ENCODE results near the gene TNFRSF1B. TPM values are rescaled to one million over a fixed set of nuclear protein-coding genes. Genes with fewer than 3 reads are reported as not detected.

TNFRSF1B gene
- total RNA-seq, 1 experiment from 2014 or later: not detected

DNA sequence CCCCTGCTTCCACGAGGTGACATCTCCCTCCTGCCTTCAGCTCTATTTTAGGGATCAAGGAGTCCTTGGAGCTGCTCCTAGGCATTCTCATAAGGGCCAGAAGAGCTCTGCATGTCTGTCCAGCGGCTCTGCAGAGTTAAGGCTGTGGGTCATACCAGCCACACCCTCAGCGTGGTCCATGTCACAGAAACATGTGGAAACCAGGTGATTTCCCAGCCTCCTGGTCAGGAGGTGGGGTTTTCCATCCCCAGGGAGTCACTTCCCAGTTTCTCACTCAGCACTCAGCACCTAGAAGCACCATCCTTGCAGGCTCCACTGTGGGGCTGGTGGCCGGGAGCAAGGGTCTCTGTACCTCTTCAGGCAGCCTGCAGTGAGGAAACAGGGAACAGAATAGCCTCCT is 1.4 kb upstream of the TNFRSF1B start:
- H3K36me3 ChIP-seq (ENCODE audit: insufficient read depth, low read length, poor library complexity, severe bottlenecking): no peaks in the 10 kb centered on the region
- TF ChIP-seq EZH2 (IDR thresholded peaks at IDR 0.05; ENCODE audit: borderline replicate concordance, low read depth, low read length, poor library complexity, severe bottlenecking): no peak
- TF ChIP-seq CTCF (conservative IDR thresholded peaks at IDR 0.05; ENCODE audit: low read depth, low read length): no peak
- H3K27ac ChIP-seq (ENCODE audit: low read depth, low read length, poor library complexity, severe bottlenecking): no peak overlapping the region
- intact Hi-C loops (cut with micrococcal nuclease; ENCODE audit: unreplicated experiment): no loop called here
- H3K27me3 ChIP-seq (replicated peaks; ENCODE audit: insufficient read depth, low read depth, low read length, poor library complexity): peaks cover 35% of the 10 kb centered on the region
- no TSS peak for BruUV-seq (replicated peaks)
- ChIA-PET CTCF (no interaction called here), POLR2A (ENCODE audit: low non-redundant PET) (interaction anchor here (0.6 kb wide), 1 partner anchor 211 kb away, joined by 3 read pairs; no protein-coding TSS in a partner anchor)
- no peak for DNase-seq (ENCODE audit: low spot score)
- no peaks in the 10 kb centered on the region for H3K9me3 ChIP-seq (ENCODE audit: low read depth, low read length, poor library complexity, severe bottlenecking)
- H3K4me1 ChIP-seq (ENCODE audit: insufficient read depth, low read length, poor library complexity, severe bottlenecking): no peaks in the 10 kb centered on the region
- no peak overlapping the region for H3K4me3 ChIP-seq (ENCODE audit: low read depth, low read length, poor library complexity, severe bottlenecking)

DNA sequence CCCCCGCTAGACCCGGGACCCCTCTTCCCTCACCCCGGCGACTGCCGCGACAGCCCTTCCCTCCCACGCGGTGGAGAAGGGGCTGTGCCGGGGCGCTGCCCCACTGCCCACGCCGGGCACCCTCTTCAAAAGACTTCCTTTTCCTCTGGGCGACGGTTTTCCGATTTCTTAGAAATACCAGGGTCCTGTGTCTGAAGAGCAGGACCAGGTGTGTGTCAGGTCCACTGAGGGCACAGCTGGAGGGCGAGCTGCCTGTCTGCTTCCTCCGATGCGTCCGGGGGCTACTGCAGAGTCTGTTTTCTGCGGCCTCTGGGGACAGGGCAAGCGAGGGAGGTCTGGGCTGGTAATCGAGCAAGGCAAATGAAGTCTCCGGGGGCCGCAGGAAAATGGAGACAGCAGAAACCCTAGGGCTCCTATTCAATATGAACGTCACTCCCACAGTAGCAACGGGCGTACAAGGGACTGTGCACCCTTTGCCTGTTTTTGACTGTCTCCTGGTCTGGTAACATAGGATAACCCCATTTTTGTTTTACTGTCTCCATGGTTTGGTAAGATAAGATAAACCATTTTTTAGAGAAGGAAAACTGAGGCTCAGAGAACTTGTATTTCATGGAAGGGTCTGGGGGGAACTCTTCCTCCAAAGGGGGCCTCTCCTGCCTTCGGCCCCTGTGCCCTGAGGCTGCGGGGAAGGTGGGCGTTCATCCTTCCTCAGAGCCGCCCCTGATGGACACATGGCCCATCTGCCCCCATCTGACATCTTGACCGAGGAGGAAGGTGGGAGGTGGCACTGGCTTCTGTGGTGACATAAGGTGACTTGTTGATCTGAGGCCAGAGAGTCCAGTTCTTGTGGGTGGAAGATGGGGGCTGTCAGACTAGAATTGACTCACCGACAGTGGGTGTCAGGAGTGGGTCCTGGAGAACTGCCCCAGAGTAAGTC is 970 bp downstream of the TNFRSF1B start:
- H3K4me1 ChIP-seq (ENCODE audit: insufficient read depth, low read length, poor library complexity, severe bottlenecking): no peaks in the 10 kb centered on the region
- no peaks in the 10 kb centered on the region for H3K36me3 ChIP-seq (ENCODE audit: insufficient read depth, low read length, poor library complexity, severe bottlenecking)
- BruUV-seq (replicated peaks): no TSS peak
- intact Hi-C loops (cut with micrococcal nuclease; ENCODE audit: unreplicated experiment): no loop called here
- peaks cover 35% of the 10 kb centered on the region for H3K27me3 ChIP-seq (replicated peaks; ENCODE audit: insufficient read depth, low read depth, low read length, poor library complexity)
- no peaks in the 10 kb centered on the region for H3K9me3 ChIP-seq (ENCODE audit: low read depth, low read length, poor library complexity, severe bottlenecking)
- peak overlapping the region; percentile 45 for H3K4me3 ChIP-seq (ENCODE audit: low read depth, low read length, poor library complexity, severe bottlenecking)
- CTCF ChIA-PET: no interaction called here
- TF ChIP-seq EZH2 (IDR thresholded peaks at IDR 0.05; ENCODE audit: borderline replicate concordance, low read depth, low read length, poor library complexity, severe bottlenecking): no peak
- TF ChIP-seq CTCF (conservative IDR thresholded peaks at IDR 0.05; ENCODE audit: low read depth, low read length): no peak
- DNase-seq (ENCODE audit: low spot score): no peak
- H3K27ac ChIP-seq (ENCODE audit: low read depth, low read length, poor library complexity, severe bottlenecking): no peak overlapping the region
- POLR2A ChIA-PET (ENCODE audit: low non-redundant PET): no interaction called here

- Histone ChIP-seq H3K27ac (ENCODE audit: low read depth, low read length, poor library complexity, severe bottlenecking) (no peak overlapping the region), H3K4me3 (ENCODE audit: low read depth, low read length, poor library complexity, severe bottlenecking) (no peak overlapping the region), H3K4me1 (ENCODE audit: insufficient read depth, low read length, poor library complexity, severe bottlenecking) (no peaks in the 10 kb centered on the region), H3K27me3 (replicated peaks; ENCODE audit: insufficient read depth, low read depth, low read length, poor library complexity) (peaks cover 35% of the 10 kb centered on the region), H3K36me3 (ENCODE audit: insufficient read depth, low read length, poor library complexity, severe bottlenecking) (no peaks in the 10 kb centered on the region), H3K9me3 (ENCODE audit: low read depth, low read length, poor library complexity, severe bottlenecking) (no peaks in the 10 kb centered on the region)
- intact Hi-C loops (cut with micrococcal nuclease; ENCODE audit: unreplicated experiment): no loop called here
- no TSS peak for BruUV-seq (replicated peaks)
- POLR2A ChIA-PET (ENCODE audit: low non-redundant PET): no interaction called here
- CTCF ChIA-PET: no interaction called here
- TF ChIP-seq CTCF (conservative IDR thresholded peaks at IDR 0.05; ENCODE audit: low read depth, low read length) (no peak), EZH2 (IDR thresholded peaks at IDR 0.05; ENCODE audit: borderline replicate concordance, low read depth, low read length, poor library complexity, severe bottlenecking) (no peak)
- DNase-seq (ENCODE audit: low spot score): no peak
These were observed 1.8 kb downstream of the TNFRSF1B start for GRCh38 chr1:12168451-12169160.
